H1 (cell line): ENCODE data around the gene SLC25A5. TPM values are rescaled to one million over a fixed set of nuclear protein-coding genes. Genes with fewer than 3 reads are reported as not detected.

ENCODE experiments used
- CTCF ChIA-PET: fragments of 300-600 bp; sonication (Branson Sonifier 250); formaldehyde crosslinking; loops from one replicate; lab custom pipeline; 2021; ENCODE audit not compliant: partially characterized antibody; lab: Charles Lee
- POLR2A ChIA-PET: fragments of 300-600 bp; sonication (Branson Sonifier 250); formaldehyde crosslinking; loops from one replicate; lab custom pipeline; 2021; ENCODE audit warnings: inconsistent platforms; ENCODE audit not compliant: partially characterized antibody; lab: Charles Lee
- DNase-seq, 2 experiments: peaks; one replicate each; pipeline versions ENCODE4 v3.0.0 to v3.0.0-alpha.2; 2010 to 2022; ENCODE audit warnings: low spot score in 2 of 2, low read depth in 1 of 2, mixed read lengths in 1 of 2
- FAIRE-seq: peaks from 2 replicates; lab custom pipeline; 2011; peaks lifted over from hg19 to GRCh38; lab: Jason Lieb, UNC
- H2AFZ ChIP-seq: 2 replicates; pipeline ENCODE4 v1.8.1; 2012; ENCODE audit warnings: low read length, inconsistent platforms
- H2AK5ac ChIP-seq: 2 replicates; pipeline ENCODE4 v1.6.1; 2013; ENCODE audit warnings: low read depth, low read length
- H2BK120ac ChIP-seq: replicated peaks from 2 replicates; pipeline ENCODE3; 2013; ENCODE audit warnings: low read depth, low read length, inconsistent platforms
- H2BK12ac ChIP-seq: 2 replicates; pipeline ENCODE4 v1.6.1; 2013; ENCODE audit warnings: low read depth, low read length
- H2BK15ac ChIP-seq: 2 replicates; pipeline ENCODE4 v1.6.1; 2013; ENCODE audit warnings: low read length
- H2BK20ac ChIP-seq: 2 replicates; pipeline ENCODE4 v1.6.1; 2013; ENCODE audit warnings: low read length
- H2BK5ac ChIP-seq: 2 replicates; pipeline ENCODE4 v1.6.1; 2013; ENCODE audit warnings: low read depth, low read length
- H3K14ac ChIP-seq: 2 replicates; pipeline ENCODE4 v1.6.1; 2013; ENCODE audit warnings: inconsistent platforms; ENCODE audit not compliant: insufficient read length
- H3K18ac ChIP-seq: 2 replicates; pipeline ENCODE4 v1.6.1; 2013; ENCODE audit warnings: low read length; ENCODE audit errors: extremely low read depth
- H3K23ac ChIP-seq: 2 replicates; pipeline ENCODE4 v1.6.1; 2013; ENCODE audit warnings: inconsistent platforms; ENCODE audit not compliant: insufficient read length
- H3K23me2 ChIP-seq: 2 replicates; pipeline ENCODE4 v1.6.1; 2013; ENCODE audit warnings: low read depth, low read length
- H3K27ac ChIP-seq: 2 replicates; pipeline ENCODE4 v1.6.1; 2011; ENCODE audit warnings: low read depth, low read length, inconsistent platforms
- H3K27me3 ChIP-seq, 4 experiments: replicated peaks in 1 of 4; 1 replicate in 1 of 4; 2 replicates in 3 of 4; pipeline versions ENCODE4 v1.6.1 to v1.8.1; 2011 to 2013; ENCODE audit warnings: low read length in 3 of 4, mild to moderate bottlenecking in 3 of 4, inconsistent platforms in 2 of 4, mixed read lengths in 2 of 4, moderate library complexity in 1 of 4; ENCODE audit not compliant: control insufficient read depth in 3 of 4, insufficient read depth in 3 of 4; ENCODE audit errors: extremely low read depth in 1 of 4
- H3K36me3 ChIP-seq, 4 experiments: 2 replicates each; pipeline versions ENCODE4 v1.6.1 to v1.8.1; 2011 to 2013; ENCODE audit warnings: mild to moderate bottlenecking in 4 of 4, low read length in 3 of 4, moderate library complexity in 2 of 4, control low read depth in 1 of 4, inconsistent platforms in 1 of 4; ENCODE audit not compliant: insufficient read depth in 4 of 4, control insufficient read depth in 2 of 4
- H3K4ac ChIP-seq: replicated peaks from 2 replicates; pipeline ENCODE3; 2013; ENCODE audit warnings: low read length, low read depth, mixed read lengths, inconsistent platforms; ENCODE audit not compliant: insufficient read length
- H3K4me1 ChIP-seq, 4 experiments: replicated peaks in 1 of 4; 1 replicate in 1 of 4; 2 replicates in 3 of 4; pipeline versions ENCODE4 v1.6.1 to v1.8.1; 2011 to 2013; ENCODE audit warnings: low read length in 3 of 4, inconsistent platforms in 2 of 4, mixed read lengths in 1 of 4; ENCODE audit not compliant: insufficient read depth in 4 of 4, control insufficient read depth in 3 of 4
- H3K4me2 ChIP-seq, 2 experiments: 2 replicates each; pipeline versions ENCODE4 v1.6.1 to v1.8.1; 2011 to 2013; ENCODE audit warnings: low read depth in 2 of 2, low read length in 2 of 2, control low read depth in 1 of 2, inconsistent platforms in 1 of 2, mild to moderate bottlenecking in 1 of 2; ENCODE audit not compliant: insufficient read depth in 1 of 2
- H3K4me3 ChIP-seq, 4 experiments: fragments of 200-600, 300-600 bp in 1 of 4; sonication (generic), shearing (Covaris generic), sonication (Bioruptor Twin) in 1 of 4; 2 replicates each; pipeline versions ENCODE4 v1.5.1 to v1.8.1; 2011 to 2016; ENCODE audit warnings: low read length in 4 of 4, low read depth in 3 of 4, control low read depth in 2 of 4, inconsistent platforms in 2 of 4, mild to moderate bottlenecking in 2 of 4, mixed read lengths in 1 of 4, moderate library complexity in 1 of 4; ENCODE audit not compliant: insufficient read depth in 2 of 4; ENCODE audit errors: extremely low read depth in 1 of 4
- H3K56ac ChIP-seq: replicated peaks from 2 replicates; pipeline ENCODE3; 2013; ENCODE audit warnings: low read depth, mild to moderate bottlenecking, mixed read lengths, low read length, inconsistent platforms; ENCODE audit not compliant: insufficient read length
- H3K79me1 ChIP-seq: 2 replicates; pipeline ENCODE4 v1.6.1; 2013; ENCODE audit warnings: low read depth, low read length, control low read depth
- H3K79me2 ChIP-seq, 2 experiments: 2 replicates each; pipeline versions ENCODE4 v1.6.1 to v1.8.1; 2012 to 2013; ENCODE audit warnings: low read length in 2 of 2, mild to moderate bottlenecking in 2 of 2, inconsistent platforms in 1 of 2; ENCODE audit not compliant: insufficient read depth in 2 of 2, control insufficient read depth in 1 of 2
- H3K9ac ChIP-seq, 4 experiments: replicated peaks in 1 of 4; 1 replicate in 1 of 4; 2 replicates in 3 of 4; pipeline versions ENCODE4 v1.6.1 to v1.8.1; 2011 to 2013; ENCODE audit warnings: low read depth in 3 of 4, low read length in 3 of 4, control low read depth in 2 of 4, mild to moderate bottlenecking in 2 of 4, moderate library complexity in 2 of 4, inconsistent platforms in 1 of 4; ENCODE audit errors: extremely low read depth in 1 of 4
- H3K9me3 ChIP-seq, 2 experiments: 2 replicates each; pipeline versions ENCODE4 v1.6.1 to v1.8.1; 2012 to 2013; ENCODE audit warnings: mild to moderate bottlenecking in 2 of 2, moderate library complexity in 2 of 2, control low read depth in 1 of 2, inconsistent platforms in 1 of 2, low read depth in 1 of 2, low read length in 1 of 2, mixed read lengths in 1 of 2; ENCODE audit not compliant: insufficient read depth in 2 of 2
- H4K20me1 ChIP-seq, 2 experiments: replicated peaks in 1 of 2; 2 replicates each; pipeline versions ENCODE3 to v1.8.1; 2011 to 2013; ENCODE audit warnings: inconsistent platforms in 2 of 2, low read length in 2 of 2, mild to moderate bottlenecking in 1 of 2; ENCODE audit not compliant: insufficient read depth in 2 of 2, control insufficient read depth in 1 of 2
- H4K5ac ChIP-seq: 2 replicates; pipeline ENCODE4 v1.6.1; 2013; ENCODE audit warnings: low read length, low read depth, mixed read lengths, inconsistent platforms; ENCODE audit not compliant: insufficient read length
- H4K8ac ChIP-seq: 2 replicates; pipeline ENCODE4 v1.8.0; 2013; ENCODE audit warnings: mild to moderate bottlenecking, moderate library complexity, low read length, inconsistent platforms; ENCODE audit not compliant: insufficient read depth; ENCODE audit errors: extremely low read depth
- H4K91ac ChIP-seq: replicated peaks from 2 replicates; pipeline ENCODE3; 2013; ENCODE audit warnings: low read length, mixed read lengths, inconsistent platforms; ENCODE audit not compliant: insufficient read length
- CBX8 ChIP-seq: fragments of 300-800, 300-1000 bp; sonication (generic); IDR thresholded peaks from 2 replicates; pipeline ENCODE4 v1.7.1; 2016; ENCODE audit warnings: low read depth, low read length, borderline replicate concordance
- E2F6 ChIP-seq: IDR thresholded peaks from 2 replicates; pipeline ENCODE4 v1.6.1; 2012; ENCODE audit warnings: inconsistent platforms
- HDAC6 ChIP-seq: IDR thresholded peaks from one replicate; pipeline ENCODE4 v1.7.1; 2012; ENCODE audit warnings: low read depth, mild to moderate bottlenecking, inconsistent platforms, low read length, moderate library complexity
- MAFK ChIP-seq: IDR thresholded peaks from 2 replicates; pipeline ENCODE4 v1.6.1; 2012; ENCODE audit warnings: low read depth, mild to moderate bottlenecking, improper control_type of control experiment, low read length
- SAP30 ChIP-seq: fragments of 300-600 bp; sonication (generic); IDR thresholded peaks from 2 replicates; pipeline ENCODE4 v1.7.1; 2012; ENCODE audit warnings: low read length, moderate library complexity, mild to moderate bottlenecking, inconsistent platforms; ENCODE audit not compliant: insufficient read depth, insufficient replicate concordance
- SP4 ChIP-seq: IDR thresholded peaks from 2 replicates; pipeline ENCODE4 v1.6.1; 2012; ENCODE audit warnings: low read length, inconsistent platforms
- SUZ12 ChIP-seq: fragments of 200-600 bp; sonication (generic); IDR thresholded peaks from 2 replicates; pipeline ENCODE4 v1.6.1; 2012; ENCODE audit warnings: mild to moderate bottlenecking, inconsistent platforms, low read length, moderate library complexity, mixed read lengths
- WGBS, 2 experiments: shearing (Covaris generic) in 1 of 2; methylation state at CpG; one replicate each; pipeline versions ENCODE4 v1.1.6 to v1.1.7; 2013 to 2015; ENCODE audit warnings: low lambda C conversion rate in 2 of 2, mixed read lengths in 2 of 2, inconsistent platforms in 1 of 2, low coverage in 1 of 2, missing lambda C conversion rate in 1 of 2; ENCODE audit not compliant: insufficient replicate concordance in 2 of 2, insufficient coverage in 1 of 2, insufficient read length in 1 of 2; ENCODE audit errors: extremely low coverage in 1 of 2, missing lambda C conversion rate in 1 of 2; 5-methylcytosine and 5-hydroxymethylcytosine counted together
- polyA plus RNA-seq, 7 experiments: library from polyadenylated mRNA; depleted of rRNA in 3 of 7; stranded (reverse) in 5 of 7; unstranded in 2 of 7; fragments of >200 nt in 5 of 7; fragments of 200-250 nt in 2 of 7; gene quantifications; 1 replicate in 5 of 7; 2 replicates in 1 of 7; 4 replicates in 1 of 7; pipeline versions ENCODE4 v1.2.1 to v1.2.3, GENCODE V29; 2011 to 2013; ENCODE audit warnings: missing spikeins in 2 of 7, mixed read lengths in 2 of 7
- total RNA-seq: library from RNA; stranded (reverse); fragmentation: NEBNext Ultra II Directional; extraction: Animal tissue kit (Norgen Biotek cat#: 25700); gene quantifications from 2 replicates; pipeline ENCODE4 v1.2.1, GENCODE V29; 2021

Gene SLC25A5
- total and polyA plus RNA-seq, 2 of the 8 experiments (the other 6 are each of a cell fraction or from before 2014, with no cell fraction given), result 512 to 727 TPM

- no peaks in the 10 kb centered on the region for H3K79me2 ChIP-seq
- H2AFZ ChIP-seq, result no peak overlapping the region
- no peak overlapping the region for H2BK120ac ChIP-seq
- TF ChIP-seq SUZ12 (no peak), CBX8 (no peak), SAP30 (no peak), MAFK (no peak), HDAC6 (no peak), SP4 (no peak), E2F6 (no peak)
- no peak overlapping the region for H4K5ac ChIP-seq
- 89% methylated on average over 2 of the region's 7 CpGs; no CpG with 5 or more reads in 1 of the 2 experiments for WGBS, 2 experiments
- H3K4ac ChIP-seq, result no peak overlapping the region
- no peak overlapping the region for H2BK15ac ChIP-seq
- no peaks in the 10 kb centered on the region for H3K23me2 ChIP-seq
- H3K4me3 ChIP-seq, result no peak overlapping the region
- no peak for DNase-seq
- H2AK5ac ChIP-seq, result no peak overlapping the region
- H3K4me1 ChIP-seq, result no peaks in the 10 kb centered on the region; a peak in 2 of 7 replicates
- H3K4me2 ChIP-seq, result no peak overlapping the region
- H2BK20ac ChIP-seq, result no peak overlapping the region
- no peak overlapping the region for H4K8ac ChIP-seq
- H3K9me3 ChIP-seq, result no peaks in the 10 kb centered on the region
- no peak overlapping the region for H3K27ac ChIP-seq
- H3K79me1 ChIP-seq, result no peaks in the 10 kb centered on the region; the same call in 1 of the 2 replicates
- H2BK12ac ChIP-seq, result no peak overlapping the region
- H2BK5ac ChIP-seq, result no peak overlapping the region
- POLR2A ChIA-PET, result no interaction called here
- H4K20me1 ChIP-seq, result no peaks in the 10 kb centered on the region
- H3K56ac ChIP-seq, result no peak overlapping the region
- H4K91ac ChIP-seq, result no peak overlapping the region
- H3K27me3 ChIP-seq, result no peaks in the 10 kb centered on the region
- H3K23ac ChIP-seq, result no peak overlapping the region
- H3K9ac ChIP-seq, result no peak overlapping the region
- H3K14ac ChIP-seq, result no peak overlapping the region
- no peak overlapping the region for H3K18ac ChIP-seq
- no peaks in the 10 kb centered on the region; a peak in 1 of 8 replicates for H3K36me3 ChIP-seq
- peak; percentile 39 for FAIRE-seq
- CTCF ChIA-PET, result interaction anchor here (0.7 kb wide), 2 partner anchors 48 to 358 kb away, joined by 3 to 4 read pairs; no protein-coding TSS in a partner anchor
Observed at GRCh38 chrX:119421016-119421705, 47.1 kb upstream of the SLC25A5 start.
